ENCODE measurements around the gene CCNL1.

Gene CCNL1

GRCh38 chr3:157148196-157148889 lies 11.6 kb downstream of the CCNL1 start:
- no peaks in the 10 kb centered on the region for H3K9me3 ChIP-seq
- H3K27ac ChIP-seq = no peak overlapping the region
- peaks cover 100% of the 10 kb centered on the region for H3K36me3 ChIP-seq
- no peaks in the 10 kb centered on the region for H3K4me1 ChIP-seq
- H3K27me3 ChIP-seq = no peaks in the 10 kb centered on the region
- H3K4me3 ChIP-seq = no peak overlapping the region
- no peak overlapping the region for H3K4me2 ChIP-seq
- peaks cover 97% of the 10 kb centered on the region for H4K20me1 ChIP-seq
- TF ChIP-seq Cebpa-rat (IDR thresholded peaks at IDR 0.05) = no peak
- H3K9ac ChIP-seq = no peak overlapping the region

- Histone ChIP-seq H3K27me3 (no peaks in the 10 kb centered on the region), H3K36me3 (peaks cover 100% of the 10 kb centered on the region), H4K20me1 (peaks cover 93% of the 10 kb centered on the region), H3K27ac (no peak overlapping the region), H3K9me3 (no peaks in the 10 kb centered on the region), H3K4me2 (no peak overlapping the region), H3K4me1 (no peaks in the 10 kb centered on the region), H3K4me3 (no peak overlapping the region), H3K9ac (no peak overlapping the region)
- no peak for TF ChIP-seq Cebpa-rat (IDR thresholded peaks at IDR 0.05)
Observed at GRCh38 chr3:157147099-157147803, 12.7 kb downstream of the CCNL1 start.

GRCh38 chr3:157145606-157146322 lies 14.2 kb downstream of the CCNL1 start:
- Histone ChIP-seq H3K4me2 (no peak overlapping the region), H3K9ac (no peak overlapping the region), H3K9me3 (no peaks in the 10 kb centered on the region), H3K36me3 (peaks cover 88% of the 10 kb centered on the region), H4K20me1 (peaks cover 78% of the 10 kb centered on the region), H3K27ac (no peak overlapping the region), H3K27me3 (no peaks in the 10 kb centered on the region), H3K4me3 (no peak overlapping the region), H3K4me1 (no peaks in the 10 kb centered on the region)
- TF ChIP-seq Cebpa-rat (IDR thresholded peaks at IDR 0.05) = no peak; the same call in 1 of the 2 replicates

- H3K9me3 ChIP-seq = no peaks in the 10 kb centered on the region
- H3K4me1 ChIP-seq = no peaks in the 10 kb centered on the region
- H3K9ac ChIP-seq = no peak overlapping the region
- peaks cover 53% of the 10 kb centered on the region for H3K36me3 ChIP-seq
- no peak overlapping the region for H3K27ac ChIP-seq
- no peak overlapping the region for H3K4me3 ChIP-seq
- H3K27me3 ChIP-seq = no peaks in the 10 kb centered on the region
- no peak overlapping the region for H3K4me2 ChIP-seq
- TF ChIP-seq Cebpa-rat (IDR thresholded peaks at IDR 0.05) = no peak
- H4K20me1 ChIP-seq = peaks cover 44% of the 10 kb centered on the region
Observed at GRCh38 chr3:157142315-157142714, 17.6 kb downstream of the CCNL1 start.

GRCh38 chr3:157139938-157140534 lies 19.9 kb downstream of the CCNL1 start:
- peaks cover 21% of the 10 kb centered on the region; the same call in 1 of the 2 replicates for H4K20me1 ChIP-seq
- H3K4me1 ChIP-seq = no peaks in the 10 kb centered on the region
- H3K9ac ChIP-seq = no peak overlapping the region
- no peak overlapping the region for H3K4me2 ChIP-seq
- H3K36me3 ChIP-seq = peaks cover 31% of the 10 kb centered on the region
- H3K9me3 ChIP-seq = no peaks in the 10 kb centered on the region
- no peak for TF ChIP-seq Cebpa-rat (IDR thresholded peaks at IDR 0.05)
- no peak overlapping the region for H3K27ac ChIP-seq
- no peak overlapping the region for H3K4me3 ChIP-seq
- H3K27me3 ChIP-seq = no peaks in the 10 kb centered on the region

- Histone ChIP-seq H3K9me3 (no peaks in the 10 kb centered on the region), H3K4me3 (no peak overlapping the region), H4K20me1 (no peaks in the 10 kb centered on the region), H3K4me2 (no peak overlapping the region), H3K27ac (no peak overlapping the region), H3K36me3 (no peaks in the 10 kb centered on the region), H3K9ac (no peak overlapping the region), H3K4me1 (no peaks in the 10 kb centered on the region; the same call in 1 of the 2 replicates), H3K27me3 (no peaks in the 10 kb centered on the region)
- no peak for TF ChIP-seq Cebpa-rat (IDR thresholded peaks at IDR 0.05)
Observed at GRCh38 chr3:157136647-157137387, 23.1 kb downstream of the CCNL1 start.

- Histone ChIP-seq H3K27me3 (no peaks in the 10 kb centered on the region), H3K27ac (no peak overlapping the region), H3K9me3 (no peaks in the 10 kb centered on the region), H3K36me3 (no peaks in the 10 kb centered on the region), H3K4me1 (peaks cover 10% of the 10 kb centered on the region), H3K9ac (no peak overlapping the region), H3K4me3 (no peak overlapping the region), H3K4me2 (no peak overlapping the region), H4K20me1 (no peaks in the 10 kb centered on the region)
- TF ChIP-seq Cebpa-rat (IDR thresholded peaks at IDR 0.05) = no peak
Observed at GRCh38 chr3:157135671-157136396, 24.1 kb downstream of the CCNL1 start.

GRCh38 chr3:157134620-157135191 lies 25.2 kb downstream of the CCNL1 start:
- Histone ChIP-seq H4K20me1 (no peaks in the 10 kb centered on the region), H3K4me2 (no peak overlapping the region), H3K9ac (no peak overlapping the region), H3K9me3 (no peaks in the 10 kb centered on the region), H3K27me3 (no peaks in the 10 kb centered on the region), H3K4me3 (no peak overlapping the region), H3K27ac (no peak overlapping the region), H3K4me1 (peaks cover 21% of the 10 kb centered on the region), H3K36me3 (no peaks in the 10 kb centered on the region)
- TF ChIP-seq Cebpa-rat (IDR thresholded peaks at IDR 0.05) = no peak
